Activated T-cell treated with anti-CD3 and anti-CD28 coated beads for 48 hours (primary cell): ENCODE measurements around the gene CDK17.
A peak's percentile ranks its signal among the peaks of the same experiment; 100 is the strongest.
"Not testable (repeated sequence)": the region's sequence is repeated elsewhere in the genome, so short reads cannot be mapped to it uniquely, and the experiment has no call there.

Source experiments
- DNase-seq: peaks from one replicate; pipeline ENCODE4 v3.0.0-alpha.2; 2020; ENCODE audit warnings: low read depth

Gene CDK17

DNA sequence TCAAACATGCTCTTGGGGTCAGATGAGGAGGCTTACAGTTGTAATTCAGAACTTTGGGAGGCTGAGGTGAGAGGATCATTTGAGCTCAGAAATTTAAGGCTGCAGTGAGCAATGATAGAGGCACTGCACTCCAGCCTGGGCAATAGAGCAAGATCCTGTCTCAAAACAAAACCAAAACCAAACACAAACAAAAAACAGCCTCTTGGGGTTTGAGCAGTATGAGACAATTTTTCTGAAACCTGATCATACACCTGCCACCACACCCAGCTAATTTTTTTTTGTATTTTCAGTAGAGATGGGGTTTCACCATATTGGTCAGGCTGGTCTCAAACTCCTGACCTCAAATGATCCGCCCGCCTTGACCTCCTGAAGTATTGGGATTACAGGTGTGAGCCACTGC, 17.4 kb upstream of the CDK17 start:
- DNase-seq: not testable (repeated sequence)

DNA sequence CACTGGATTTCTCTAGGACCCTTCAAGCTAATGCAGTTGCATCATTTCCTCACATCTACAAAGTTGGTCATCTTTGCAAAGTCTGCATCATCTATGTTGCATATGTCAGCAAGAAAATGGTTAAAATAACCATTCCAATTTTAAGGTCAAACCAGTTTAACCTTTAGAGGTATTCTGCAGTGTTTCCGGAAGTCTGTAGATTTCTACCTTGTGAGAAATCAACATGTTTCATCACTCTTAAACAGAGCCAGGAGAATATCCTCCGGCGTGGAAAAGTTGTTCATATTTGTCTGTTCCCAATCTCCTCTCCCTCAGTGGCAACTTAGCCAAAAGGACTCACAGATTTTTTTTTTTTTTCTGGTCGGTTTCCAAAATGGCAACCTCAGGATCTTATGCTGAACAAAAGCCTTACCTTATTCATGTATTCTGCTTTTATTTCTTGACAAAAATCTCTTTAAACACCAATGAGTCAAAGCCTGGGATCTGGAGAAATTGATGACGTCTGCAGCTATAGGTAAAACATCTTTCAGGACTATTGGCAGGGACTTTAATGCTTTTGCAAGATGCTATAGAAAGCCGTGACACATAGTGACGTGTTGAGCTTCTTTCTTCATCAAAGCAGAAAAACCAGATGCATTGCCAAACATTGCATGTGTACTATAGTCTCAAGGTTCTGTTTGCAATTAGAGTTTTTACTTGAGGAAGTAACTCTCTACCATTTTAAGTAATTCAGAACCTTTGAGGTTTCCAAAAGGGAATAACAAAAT, 16.0 kb upstream of the CDK17 start:
- DNase-seq: no peak

DNA sequence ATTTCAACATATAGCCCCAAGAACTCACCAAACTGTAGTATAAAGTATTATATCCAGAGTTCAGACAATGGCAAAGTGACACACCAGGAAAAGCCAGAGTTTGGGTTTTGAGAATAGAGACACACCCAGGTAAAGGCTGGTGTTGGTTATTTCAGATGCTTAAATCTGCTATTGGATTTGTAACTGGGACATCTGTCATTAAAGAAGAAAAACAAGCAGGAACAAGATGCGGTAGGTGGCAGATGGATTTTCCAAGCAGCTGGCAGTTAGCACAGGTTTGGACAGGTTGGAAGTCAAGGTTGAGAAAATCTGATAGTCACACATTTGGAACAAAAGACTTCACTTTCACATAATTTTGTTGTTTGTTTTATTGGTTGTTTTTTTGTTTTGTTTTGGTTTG, 14.4 kb upstream of the CDK17 start:
- DNase-seq: no peak

GRCh38 chr12:96412431-96412830, 12.2 kb upstream of the CDK17 start:
- no peak for DNase-seq

- no peak for DNase-seq
These were observed 9.5 kb upstream of the CDK17 start for GRCh38 chr12:96409731-96410130.

GRCh38 chr12:96408993-96409392, 8.8 kb upstream of the CDK17 start:
- no peak for DNase-seq

- DNase-seq: not testable (repeated sequence)
These were observed 7.3 kb upstream of the CDK17 start for GRCh38 chr12:96407429-96408097.

DNA sequence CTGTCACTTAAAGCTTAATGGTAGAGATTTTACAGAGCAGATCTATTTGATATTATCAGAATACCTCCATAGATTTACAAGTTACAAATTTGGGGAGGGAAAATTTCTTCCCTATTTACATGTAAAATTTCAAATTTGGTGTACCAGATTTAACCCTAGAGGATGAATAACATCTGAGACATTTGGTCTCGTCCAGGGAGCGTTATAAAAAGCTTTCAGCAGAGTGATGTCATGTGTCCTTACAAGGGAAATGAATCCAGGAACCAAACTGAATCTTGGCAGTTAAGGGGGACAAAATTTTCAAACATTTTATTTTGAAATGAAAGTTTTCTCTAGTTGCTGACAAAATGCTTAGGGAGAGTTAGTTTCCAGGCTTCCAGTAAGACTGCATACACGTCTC, 4.5 kb upstream of the CDK17 start:
- no peak for DNase-seq

- no peak for DNase-seq
These were observed 3.6 kb upstream of the CDK17 start for GRCh38 chr12:96403870-96404269.

- not testable (repeated sequence) for DNase-seq
These were observed 2.3 kb upstream of the CDK17 start for GRCh38 chr12:96402522-96402921.

- DNase-seq: no peak
These were observed 1.8 kb upstream of the CDK17 start for GRCh38 chr12:96402061-96402460.

GRCh38 chr12:96401076-96401871, 1.0 kb upstream of the CDK17 start:
- DNase-seq: no peak

DNA sequence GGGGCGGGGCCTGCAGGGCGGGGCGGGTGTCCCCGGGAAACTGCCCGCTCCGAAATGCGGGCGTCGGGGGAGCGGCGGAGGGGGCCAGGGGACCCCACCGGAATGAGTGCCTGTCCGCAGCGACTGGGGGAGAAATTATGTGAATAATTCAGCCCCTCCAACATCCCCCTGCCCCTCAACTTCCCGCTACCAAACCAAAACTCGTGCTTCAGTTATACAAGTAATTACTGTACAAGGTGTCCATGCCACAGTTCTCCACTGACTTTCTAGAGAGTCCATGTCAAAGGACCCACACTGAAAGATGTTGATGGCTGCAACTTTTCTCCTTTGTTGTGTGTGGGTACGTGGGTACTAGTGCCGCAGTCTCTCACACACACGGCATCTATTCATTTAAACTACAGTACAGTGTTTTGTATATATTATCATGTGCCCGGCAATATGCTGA, 414 bp upstream of the CDK17 start:
- DNase-seq: no peak

DNA sequence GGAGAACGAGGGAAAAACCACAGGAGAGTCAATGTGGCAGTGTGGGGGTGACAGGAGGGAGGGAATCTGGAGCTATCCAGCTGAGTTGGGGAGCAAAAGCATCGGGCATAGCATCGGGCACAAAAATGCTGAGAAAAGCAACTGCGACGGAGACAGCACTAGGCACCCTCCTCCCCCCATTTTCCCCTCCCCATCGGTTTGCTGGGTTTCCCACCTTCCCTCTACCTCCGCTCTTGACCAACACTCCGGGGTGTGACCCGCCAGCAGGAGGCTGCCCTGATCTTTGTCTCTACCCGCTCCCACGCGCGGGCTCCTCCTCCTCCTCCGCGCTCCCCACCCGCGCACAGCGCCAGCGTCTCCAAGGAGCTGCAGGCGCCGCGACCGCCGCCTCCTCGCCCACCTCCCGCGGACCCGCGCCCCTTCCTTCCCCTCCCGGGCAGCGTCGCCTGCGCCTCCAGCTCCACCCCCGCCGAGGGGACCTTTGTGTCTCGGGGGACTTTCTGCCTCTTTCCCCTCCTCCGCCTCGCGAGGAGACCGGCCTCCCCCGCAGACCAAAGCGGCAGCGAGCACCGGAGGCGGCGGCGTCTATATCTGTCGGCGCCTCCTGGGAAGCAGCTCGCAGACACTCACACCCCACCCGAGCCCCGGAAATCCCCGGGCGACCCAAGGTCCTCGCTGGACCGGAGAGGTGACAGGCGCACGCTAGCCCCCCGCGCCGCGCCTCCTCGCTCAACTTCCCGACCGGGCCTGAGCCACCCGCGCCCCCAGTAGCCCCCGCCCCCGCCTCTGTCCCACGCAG, 920 bp downstream of the CDK17 start:
- DNase-seq: peak; percentile 62

DNA sequence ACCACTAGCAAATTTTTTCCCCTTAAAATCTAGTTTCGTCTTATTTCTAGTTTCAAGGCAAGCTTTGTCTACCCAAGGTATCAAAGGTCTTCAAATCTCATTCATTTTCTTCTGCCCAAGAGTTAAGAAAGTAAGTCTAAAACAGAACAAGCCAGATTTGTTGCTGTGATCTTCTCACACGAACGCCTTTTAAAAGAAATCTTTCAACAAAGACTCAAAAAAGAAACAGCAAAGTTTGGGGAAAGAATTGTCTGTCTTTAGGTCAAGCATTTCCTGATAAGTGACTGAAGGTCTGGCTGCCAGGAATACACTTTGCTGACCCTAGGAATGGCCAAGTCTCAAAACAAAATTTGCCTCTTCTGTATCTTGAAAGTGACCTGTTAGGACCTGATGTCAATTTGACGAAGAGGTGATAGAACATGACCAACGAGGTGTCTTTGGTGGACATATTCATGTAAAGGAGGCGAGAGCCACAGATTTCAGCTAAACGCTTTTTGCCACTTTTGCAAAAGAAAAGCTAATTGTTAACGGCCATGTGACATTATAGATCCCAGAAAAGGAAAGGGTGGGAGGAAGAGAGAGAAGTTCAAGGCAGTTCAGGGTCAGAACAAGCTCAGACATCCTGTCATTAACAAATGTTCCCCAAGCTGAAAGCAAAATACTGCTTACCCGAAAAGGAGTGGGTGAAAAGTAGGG, 1.7 kb downstream of the CDK17 start:
- no peak for DNase-seq

DNA sequence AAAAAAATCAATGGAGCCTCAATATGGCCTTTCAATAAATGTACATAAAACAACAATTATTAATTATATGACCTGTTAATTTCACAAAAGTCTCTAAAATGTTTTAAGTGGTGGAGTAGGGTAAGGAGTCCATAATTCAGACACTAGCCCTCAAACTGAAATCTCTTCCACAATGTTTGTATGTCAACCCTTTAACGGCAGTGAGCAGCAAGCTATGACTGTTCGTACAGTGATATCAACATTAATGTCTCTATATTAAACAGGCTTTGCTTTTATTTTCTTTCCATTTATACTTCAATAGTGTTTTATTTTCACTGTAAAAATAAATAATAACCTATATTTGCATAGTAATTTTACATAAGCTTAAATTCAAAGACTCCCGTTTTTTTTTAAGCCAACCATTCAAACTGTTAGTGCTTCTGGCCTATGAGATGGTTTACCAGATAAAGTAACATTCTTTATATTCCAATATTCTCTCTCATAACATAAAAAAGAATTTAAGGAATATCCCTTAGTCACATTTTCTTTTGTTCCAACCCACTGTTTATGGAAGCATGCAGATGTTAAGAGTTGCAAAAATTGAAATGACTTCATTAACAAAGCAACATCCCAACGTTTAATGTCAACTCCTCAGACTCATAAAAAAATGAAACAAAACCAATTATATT, 2.3 kb downstream of the CDK17 start:
- no peak for DNase-seq

DNA sequence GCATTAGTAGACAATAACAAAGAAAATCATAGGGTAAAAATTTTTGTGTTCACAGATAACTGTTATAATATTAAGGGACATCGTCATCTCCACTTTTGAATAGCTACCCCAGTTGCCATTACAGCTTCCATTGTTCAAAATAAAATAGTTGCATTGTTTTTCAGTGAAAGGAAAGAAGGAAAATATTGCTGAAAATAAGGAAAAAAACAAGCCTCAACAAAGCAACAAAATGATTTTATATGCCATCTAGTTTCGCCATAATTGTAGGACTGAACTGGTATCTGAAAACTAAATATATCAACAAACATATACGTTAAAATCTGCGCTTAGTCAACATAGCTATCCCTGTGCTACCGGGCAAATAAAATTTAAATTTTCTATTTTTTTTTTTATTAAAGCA, 3.3 kb downstream of the CDK17 start:
- DNase-seq: no peak

DNA sequence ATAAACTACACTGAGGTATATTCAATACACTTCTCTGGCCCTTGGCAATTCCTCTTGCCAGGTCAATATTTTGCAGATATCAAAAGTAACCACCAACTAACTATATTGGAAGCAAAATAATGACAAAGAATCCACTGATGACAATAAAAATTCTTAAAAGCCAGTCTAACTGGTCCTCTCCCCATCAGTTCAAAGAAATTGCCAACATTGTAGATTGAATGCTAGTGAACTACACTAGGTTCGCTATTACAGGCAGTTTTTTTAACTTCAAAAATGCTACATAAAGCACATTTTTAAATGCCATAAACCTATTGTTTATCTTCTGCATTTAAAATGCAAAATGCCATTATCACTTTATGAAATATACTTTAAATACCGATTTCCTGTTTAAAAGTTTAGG, 4.0 kb downstream of the CDK17 start:
- no peak for DNase-seq

DNA sequence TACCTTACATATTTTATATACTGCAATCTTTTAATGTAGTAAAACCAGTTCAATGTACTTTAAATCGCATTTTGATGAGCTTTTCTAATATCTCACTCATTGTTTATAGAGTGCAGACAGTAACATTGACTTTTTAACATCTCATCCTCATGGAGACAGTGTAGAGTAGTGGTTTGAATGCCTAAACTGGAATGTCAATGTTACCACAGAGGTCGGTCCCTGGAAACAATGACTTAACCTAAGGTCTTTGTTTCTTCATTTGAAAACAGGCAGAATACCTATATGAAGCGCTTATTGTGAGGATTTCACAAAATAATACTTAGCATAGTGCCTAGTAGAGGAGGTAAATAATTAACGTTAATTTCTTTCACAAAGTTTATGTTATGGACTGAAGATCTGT, 5.0 kb downstream of the CDK17 start:
- DNase-seq: no peak

DNA sequence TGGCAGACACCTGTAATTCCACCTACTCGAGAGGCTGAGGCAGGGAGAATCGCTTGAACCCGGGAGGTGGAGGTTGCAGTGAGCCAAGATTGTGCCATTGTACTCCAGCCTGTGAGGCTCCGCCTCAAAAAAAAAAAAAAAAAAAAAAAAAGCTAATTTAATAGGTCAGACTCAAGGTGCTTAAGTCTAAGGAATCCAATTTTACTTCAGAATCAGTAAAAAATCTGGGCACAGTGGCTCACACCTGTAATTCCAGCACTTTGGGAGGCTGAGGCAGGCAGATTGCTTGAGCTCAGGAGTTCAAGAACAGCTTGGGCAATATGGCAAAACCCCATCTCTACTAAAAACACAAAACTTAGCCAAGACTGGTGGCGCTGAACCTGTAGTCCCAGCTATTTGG, 7.0 kb downstream of the CDK17 start:
- not testable (repeated sequence) for DNase-seq

DNA sequence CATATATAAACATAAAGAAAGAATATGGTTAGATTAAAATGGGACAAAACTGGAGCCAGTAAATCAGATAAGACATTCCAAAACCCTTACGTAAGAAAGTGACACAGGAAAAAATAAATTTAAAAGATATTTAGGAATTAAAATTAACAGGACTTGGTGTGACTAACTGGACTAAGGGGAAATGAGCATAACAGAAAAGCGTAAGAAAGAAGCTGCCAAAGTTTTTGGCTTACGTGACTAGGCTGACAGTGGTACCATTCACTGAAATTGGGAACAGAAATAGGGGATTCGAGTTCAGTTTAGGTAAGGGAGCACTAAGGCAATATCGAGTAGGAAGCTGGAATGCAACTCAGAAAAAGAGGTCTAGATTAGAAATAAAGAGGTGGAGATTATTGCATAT, 7.8 kb downstream of the CDK17 start:
- no peak for DNase-seq
